SK-N-SH (cell line): Measurements from ENCODE around the gene ZC3H18. TPM values are rescaled to one million over a fixed set of nuclear protein-coding genes. Genes with fewer than 3 reads are reported as not detected.

Experiments
- CHD2 ChIP-seq: fragments of 150-350 bp; IDR thresholded peaks from 2 replicates; pipeline ENCODE4 v1.6.1; 2018; ENCODE audit warnings: low read length; ENCODE audit not compliant: partially characterized antibody
- EZH2phosphoT487 ChIP-seq: fragments of 200-600 bp; sonication (generic); IDR thresholded peaks from 2 replicates; pipeline ENCODE4 v1.6.1; 2017; ENCODE audit warnings: low read depth, mixed run types, mild to moderate bottlenecking, antibody characterized with exemption, moderate library complexity, borderline replicate concordance
- FOSL2 ChIP-seq: IDR thresholded peaks from 2 replicates; pipeline ENCODE4 v1.4.0; 2012; ENCODE audit warnings: low read depth, mild to moderate bottlenecking, moderate library complexity, borderline replicate concordance
- FOXM1 ChIP-seq: IDR thresholded peaks from 2 replicates; pipeline ENCODE4 v1.4.0; 2012; ENCODE audit warnings: low read depth, mild to moderate bottlenecking
- MAX ChIP-seq: IDR thresholded peaks from 2 replicates; pipeline ENCODE4 v1.4.0; 2012; ENCODE audit warnings: low read depth
- MEF2A ChIP-seq: IDR thresholded peaks from 2 replicates; pipeline ENCODE4 v1.4.0; 2012; ENCODE audit warnings: low read depth, borderline replicate concordance
- NFIC ChIP-seq: IDR thresholded peaks from 2 replicates; pipeline ENCODE4 v1.4.0; 2012; ENCODE audit warnings: borderline replicate concordance
- NRF1 ChIP-seq: IDR thresholded peaks from 2 replicates; pipeline ENCODE4 v1.6.1; 2012; ENCODE audit warnings: low read depth, mild to moderate bottlenecking, low read length
- POLR2AphosphoS5 ChIP-seq: IDR thresholded peaks from 2 replicates; pipeline ENCODE4 v1.6.1; 2012; ENCODE audit warnings: low read depth, low read length
- RAD21 ChIP-seq: IDR thresholded peaks from 2 replicates; pipeline ENCODE4 v1.6.1; 2012; ENCODE audit warnings: mild to moderate bottlenecking, low read length
- REST ChIP-seq: IDR thresholded peaks from 2 replicates; pipeline ENCODE4 v1.6.1; 2012; ENCODE audit warnings: mild to moderate bottlenecking, low read depth, low read length, moderate library complexity
- RXRA ChIP-seq: IDR thresholded peaks from 2 replicates; pipeline ENCODE4 v1.4.0; 2012; ENCODE audit warnings: low read depth, mild to moderate bottlenecking, borderline replicate concordance
- SIN3A ChIP-seq: IDR thresholded peaks from 2 replicates; pipeline ENCODE4 v1.6.1; 2012; ENCODE audit warnings: low read depth, mild to moderate bottlenecking, low read length, moderate library complexity, borderline replicate concordance
- TCF12 ChIP-seq: IDR thresholded peaks from 2 replicates; pipeline ENCODE4 v1.4.0; 2012
- USF2 ChIP-seq: fragments of 150-350 bp; IDR thresholded peaks from 2 replicates; pipeline ENCODE4 v1.6.1; 2017; ENCODE audit warnings: antibody characterized with exemption, low read length, low read depth, borderline replicate concordance
- YY1 ChIP-seq: IDR thresholded peaks from 2 replicates; pipeline ENCODE4 v1.4.0; 2012; ENCODE audit warnings: low read depth, mild to moderate bottlenecking
- polyA plus RNA-seq, 3 experiments: library from polyadenylated mRNA; depleted of rRNA; stranded (reverse); fragments of >200 nt; gene quantifications; 2 replicates each; pipeline ENCODE4 v1.2.3, GENCODE V29; 2012
- TF ChIP-seq, protein P1 (sequence below): fragments of 150-350 bp; IDR thresholded peaks from 2 replicates; pipeline ENCODE4 v1.6.1; 2016; ENCODE audit warnings: mild to moderate bottlenecking, low read depth, low read length
- TF ChIP-seq, protein P2 (sequence below): IDR thresholded peaks from 2 replicates; pipeline ENCODE4; 2012

Gene ZC3H18
- polyA plus RNA-seq, 1 of the 3 experiments (the other 2 are of a cell fraction): 32.7 TPM

GRCh38 chr16:88558457-88559442 is 11.5 kb upstream of the ZC3H18 start (continued):
- TF ChIP-seq POLR2AphosphoS5 (no peak), REST (no peak), MEF2A (no peak), NFIC (peak; percentile 72), YY1 (no peak), RXRA (no peak), USF2 (no peak), SIN3A (peak; percentile 76), MAX (no peak), EZH2phosphoT487 (no peak), NRF1 (no peak), TCF12 (no peak; the same call in 1 of the 2 replicates), CHD2 (peak; percentile 34), FOSL2 (no peak), RAD21 (peak; percentile 32; the same call in 1 of the 2 replicates), FOXM1 (no peak)
- TF ChIP-seq, protein P1, sequence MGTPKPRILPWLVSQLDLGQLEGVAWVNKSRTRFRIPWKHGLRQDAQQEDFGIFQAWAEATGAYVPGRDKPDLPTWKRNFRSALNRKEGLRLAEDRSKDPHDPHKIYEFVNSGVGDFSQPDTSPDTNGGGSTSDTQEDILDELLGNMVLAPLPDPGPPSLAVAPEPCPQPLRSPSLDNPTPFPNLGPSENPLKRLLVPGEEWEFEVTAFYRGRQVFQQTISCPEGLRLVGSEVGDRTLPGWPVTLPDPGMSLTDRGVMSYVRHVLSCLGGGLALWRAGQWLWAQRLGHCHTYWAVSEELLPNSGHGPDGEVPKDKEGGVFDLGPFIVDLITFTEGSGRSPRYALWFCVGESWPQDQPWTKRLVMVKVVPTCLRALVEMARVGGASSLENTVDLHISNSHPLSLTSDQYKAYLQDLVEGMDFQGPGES: no peak
- TF ChIP-seq, protein P2, sequence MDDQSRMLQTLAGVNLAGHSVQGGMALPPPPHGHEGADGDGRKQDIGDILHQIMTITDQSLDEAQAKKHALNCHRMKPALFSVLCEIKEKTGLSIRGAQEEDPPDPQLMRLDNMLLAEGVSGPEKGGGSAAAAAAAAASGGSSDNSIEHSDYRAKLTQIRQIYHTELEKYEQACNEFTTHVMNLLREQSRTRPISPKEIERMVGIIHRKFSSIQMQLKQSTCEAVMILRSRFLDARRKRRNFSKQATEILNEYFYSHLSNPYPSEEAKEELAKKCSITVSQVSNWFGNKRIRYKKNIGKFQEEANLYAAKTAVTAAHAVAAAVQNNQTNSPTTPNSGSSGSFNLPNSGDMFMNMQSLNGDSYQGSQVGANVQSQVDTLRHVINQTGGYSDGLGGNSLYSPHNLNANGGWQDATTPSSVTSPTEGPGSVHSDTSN: 0 out of 2 replicates have a peak, but pooled peaks have one; percentile 27
